ENCODE results near the gene SHKBP1.
"Not testable (repeated sequence)": the region's sequence is repeated elsewhere in the genome, so short reads cannot be mapped to it uniquely, and the experiment has no call there.

The SHKBP1 gene

GRCh38 chr19:40585982-40586422 lies 9.3 kb downstream of the SHKBP1 start:
- no peak for DNase-seq (ENCODE audit: low spot score)

- DNase-seq (ENCODE audit: low spot score), result no peak
Observed at GRCh38 chr19:40586611-40587010, 9.9 kb downstream of the SHKBP1 start.

- DNase-seq (ENCODE audit: low spot score), result no peak
Observed at GRCh38 chr19:40588110-40588854, 11.6 kb downstream of the SHKBP1 start.

- DNase-seq (ENCODE audit: low spot score), result no peak
Observed at GRCh38 chr19:40588926-40589569, 12.4 kb downstream of the SHKBP1 start.

- DNase-seq (ENCODE audit: low spot score), result no peak
Observed at GRCh38 chr19:40589591-40590429, 13.1 kb downstream of the SHKBP1 start.

GRCh38 chr19:40590464-40591265 lies 14.0 kb downstream of the SHKBP1 start:
- no peak for DNase-seq (ENCODE audit: low spot score)

- not testable (repeated sequence) for DNase-seq (ENCODE audit: low spot score)
Observed at GRCh38 chr19:40591724-40592123, 15.1 kb downstream of the SHKBP1 start.

- DNase-seq (ENCODE audit: low spot score), result no peak
Observed at GRCh38 chr19:40592170-40592569, 15.5 kb downstream of the SHKBP1 start.

- no peak for DNase-seq (ENCODE audit: low spot score)
Observed at GRCh38 chr19:40594255-40594654, 17.6 kb downstream of the SHKBP1 start.

GRCh38 chr19:40594657-40595091 lies 18.0 kb downstream of the SHKBP1 start:
- no peak for DNase-seq (ENCODE audit: low spot score)

- DNase-seq (ENCODE audit: low spot score), result peak; percentile 82
Observed at GRCh38 chr19:40596608-40597328, 20.1 kb downstream of the SHKBP1 start.

GRCh38 chr19:40597329-40597838 lies 20.7 kb downstream of the SHKBP1 start:
- no peak for DNase-seq (ENCODE audit: low spot score)

- peak; percentile 93 for DNase-seq (ENCODE audit: low spot score)
Observed at GRCh38 chr19:40598121-40598917, 21.6 kb downstream of the SHKBP1 start.

GRCh38 chr19:40598918-40599307 lies 22.2 kb downstream of the SHKBP1 start:
- DNase-seq (ENCODE audit: low spot score), result no peak

- DNase-seq (ENCODE audit: low spot score), result no peak
Observed at GRCh38 chr19:40599331-40599901, 22.7 kb downstream of the SHKBP1 start.

- DNase-seq (ENCODE audit: low spot score), result no peak
Observed at GRCh38 chr19:40599902-40600569, 23.4 kb downstream of the SHKBP1 start.

GRCh38 chr19:40600570-40601133 lies 24.0 kb downstream of the SHKBP1 start:
- DNase-seq (ENCODE audit: low spot score), result peak; percentile 78

GRCh38 chr19:40601134-40601974 lies 24.7 kb downstream of the SHKBP1 start, which contains the start of gene LTBP4:
Gene LTBP4 (plus strand): TSS chr19:40601369. CDS start chr19:40601388, 19 bp downstream.
- DNase-seq (ENCODE audit: low spot score), result peak; percentile 80

Data from left forelimb (tissue), 1 donor.